ENCODE results near the gene KNOP1.

GRCh38 chr16:19662351-19662750 is 55.7 kb downstream of the KNOP1 start:
- TF ChIP-seq ZFP3 (CRISPR knock-in tag; IDR thresholded peaks at IDR 0.05) (no peak), BACH2 (CRISPR knock-in tag; IDR thresholded peaks at IDR 0.05; ENCODE audit: borderline replicate concordance) (no peak), ZNF8 (CRISPR knock-in tag; IDR thresholded peaks at IDR 0.05) (no peak), CREB5 (CRISPR knock-in tag; IDR thresholded peaks at IDR 0.05; ENCODE audit: low read depth) (no peak), SNAI2 (CRISPR knock-in tag; IDR thresholded peaks at IDR 0.05) (no peak), PPARA (CRISPR knock-in tag; IDR thresholded peaks at IDR 0.05; ENCODE audit: borderline replicate concordance) (no peak), ARNTL (CRISPR knock-in tag; IDR thresholded peaks at IDR 0.05; ENCODE audit: borderline replicate concordance, low read depth) (no peak)
- TF ChIP-seq, protein P1, sequence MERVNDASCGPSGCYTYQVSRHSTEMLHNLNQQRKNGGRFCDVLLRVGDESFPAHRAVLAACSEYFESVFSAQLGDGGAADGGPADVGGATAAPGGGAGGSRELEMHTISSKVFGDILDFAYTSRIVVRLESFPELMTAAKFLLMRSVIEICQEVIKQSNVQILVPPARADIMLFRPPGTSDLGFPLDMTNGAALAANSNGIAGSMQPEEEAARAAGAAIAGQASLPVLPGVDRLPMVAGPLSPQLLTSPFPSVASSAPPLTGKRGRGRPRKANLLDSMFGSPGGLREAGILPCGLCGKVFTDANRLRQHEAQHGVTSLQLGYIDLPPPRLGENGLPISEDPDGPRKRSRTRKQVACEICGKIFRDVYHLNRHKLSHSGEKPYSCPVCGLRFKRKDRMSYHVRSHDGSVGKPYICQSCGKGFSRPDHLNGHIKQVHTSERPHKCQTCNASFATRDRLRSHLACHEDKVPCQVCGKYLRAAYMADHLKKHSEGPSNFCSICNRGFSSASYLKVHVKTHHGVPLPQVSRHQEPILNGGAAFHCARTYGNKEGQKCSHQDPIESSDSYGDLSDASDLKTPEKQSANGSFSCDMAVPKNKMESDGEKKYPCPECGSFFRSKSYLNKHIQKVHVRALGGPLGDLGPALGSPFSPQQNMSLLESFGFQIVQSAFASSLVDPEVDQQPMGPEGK (CRISPR knock-in tag; IDR thresholded peaks at IDR 0.05; ENCODE audit: borderline replicate concordance), result no peak
- TF ChIP-seq, protein P2, sequence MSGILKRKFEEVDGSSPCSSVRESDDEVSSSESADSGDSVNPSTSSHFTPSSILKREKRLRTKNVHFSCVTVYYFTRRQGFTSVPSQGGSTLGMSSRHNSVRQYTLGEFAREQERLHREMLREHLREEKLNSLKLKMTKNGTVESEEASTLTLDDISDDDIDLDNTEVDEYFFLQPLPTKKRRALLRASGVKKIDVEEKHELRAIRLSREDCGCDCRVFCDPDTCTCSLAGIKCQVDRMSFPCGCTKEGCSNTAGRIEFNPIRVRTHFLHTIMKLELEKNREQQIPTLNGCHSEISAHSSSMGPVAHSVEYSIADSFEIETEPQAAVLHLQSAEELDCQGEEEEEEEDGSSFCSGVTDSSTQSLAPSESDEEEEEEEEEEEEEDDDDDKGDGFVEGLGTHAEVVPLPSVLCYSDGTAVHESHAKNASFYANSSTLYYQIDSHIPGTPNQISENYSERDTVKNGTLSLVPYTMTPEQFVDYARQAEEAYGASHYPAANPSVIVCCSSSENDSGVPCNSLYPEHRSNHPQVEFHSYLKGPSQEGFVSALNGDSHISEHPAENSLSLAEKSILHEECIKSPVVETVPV (CRISPR knock-in tag; IDR thresholded peaks at IDR 0.05), result no peak

Measured in SK-N-SH treated with all-trans-retinoic acid at 6 μM for 48 hours (cell line).